Skeletal muscle cell (primary cell): ENCODE data around the gene DMD.

Experiments used
- DNase-seq: peaks from one replicate; pipeline ENCODE4 v3.0.0-alpha.2; 2010; ENCODE audit warnings: low read depth
- H3K4me3 ChIP-seq: 2 replicates; pipeline ENCODE4 v1.5.1; 2011; ENCODE audit warnings: low read depth, mild to moderate bottlenecking, control low read depth, low read length, moderate library complexity

The DMD gene

DNA sequence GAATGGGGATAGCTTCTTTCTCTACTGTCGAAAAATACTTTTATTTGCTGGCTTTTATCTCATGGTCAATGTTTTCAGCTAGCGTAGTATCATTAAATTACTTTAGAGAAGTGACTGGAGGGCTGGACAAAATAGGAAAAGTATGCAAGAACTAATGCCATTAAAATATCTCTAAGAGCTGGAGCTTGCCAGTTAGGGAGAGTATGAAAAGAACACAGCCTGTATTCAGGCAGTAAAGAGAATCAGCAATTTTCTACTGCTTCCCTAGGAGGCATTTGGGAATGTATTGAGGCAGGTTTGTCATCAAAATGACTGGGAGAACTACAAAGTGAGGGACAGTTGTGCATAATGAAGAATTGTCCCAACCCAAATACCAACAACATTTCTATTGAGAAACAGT lies 2096.5 kb downstream of the DMD start:
- no peak for DNase-seq
- no peak overlapping the region for H3K4me3 ChIP-seq

- H3K4me3 ChIP-seq: no peak overlapping the region
- DNase-seq: no peak
These were observed 2098.9 kb downstream of the DMD start for GRCh38 chrX:31112226-31112999.

DNA sequence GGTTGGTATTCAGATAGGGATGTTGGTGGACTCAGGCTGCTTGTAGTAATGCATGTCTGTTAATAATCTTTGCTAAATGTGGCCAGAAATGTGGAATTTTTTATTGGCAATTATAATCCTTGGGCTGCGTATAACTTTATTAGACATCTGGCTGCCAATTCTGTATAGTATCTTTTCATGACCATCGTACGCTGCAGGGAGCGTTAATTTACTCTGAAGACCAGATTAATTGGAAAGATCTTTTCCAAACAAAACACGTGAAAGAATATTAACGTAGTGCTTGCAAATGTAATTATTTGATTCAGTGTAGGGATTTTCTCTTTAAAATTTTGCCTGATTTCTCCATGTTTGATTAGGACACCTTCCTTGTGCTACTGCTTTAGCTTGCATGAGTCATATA lies 2100.7 kb downstream of the DMD start:
- no peak for DNase-seq
- no peak overlapping the region for H3K4me3 ChIP-seq

DNA sequence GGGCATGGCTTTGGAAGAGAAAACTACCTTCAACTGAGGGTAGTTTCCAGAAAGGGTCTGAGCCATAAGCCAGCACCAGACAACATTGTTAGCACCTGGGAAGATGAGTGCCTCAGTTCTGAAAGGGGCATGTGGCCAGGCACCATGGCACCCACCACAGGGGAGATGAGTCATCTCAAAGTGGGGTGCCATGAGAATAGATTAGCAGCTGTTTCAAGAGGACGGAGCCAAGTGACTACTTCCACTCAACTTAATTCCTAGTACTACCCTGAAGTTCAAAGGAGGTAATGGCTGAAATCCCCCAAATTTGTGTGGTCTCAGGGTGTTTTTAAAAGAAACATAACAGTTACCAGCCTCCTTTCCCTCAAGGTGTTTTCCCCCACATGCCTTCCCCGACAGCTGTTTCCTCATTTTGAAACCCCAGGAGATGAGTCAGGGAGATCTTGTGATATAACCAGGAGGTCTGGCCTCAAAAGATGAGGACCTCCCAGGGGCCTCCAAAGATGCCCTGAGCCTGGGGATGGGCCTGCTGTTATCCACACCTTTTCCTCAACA lies 2111.7 kb downstream of the DMD start:
- no peak overlapping the region for H3K4me3 ChIP-seq
- no peak for DNase-seq

DNA sequence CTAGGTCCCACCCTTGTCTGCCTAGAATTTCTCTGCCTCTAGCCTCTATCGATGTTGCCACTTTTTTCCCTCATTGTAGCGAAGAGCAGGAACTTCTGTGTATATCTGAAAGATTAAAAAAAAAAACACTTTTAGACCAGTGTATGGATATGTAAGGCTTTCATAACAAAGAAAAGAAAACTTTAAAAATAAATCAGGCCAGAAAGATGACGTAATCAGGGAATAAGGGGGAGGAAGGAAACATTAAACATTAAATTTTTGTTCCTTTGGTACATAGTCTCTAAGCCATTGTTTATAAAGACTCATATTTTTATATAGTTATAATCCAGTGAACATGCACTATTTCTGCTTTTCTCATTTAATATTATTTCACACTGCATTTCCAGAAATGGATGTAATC lies 2113.3 kb downstream of the DMD start:
- DNase-seq: no peak
- no peak overlapping the region for H3K4me3 ChIP-seq

DNA sequence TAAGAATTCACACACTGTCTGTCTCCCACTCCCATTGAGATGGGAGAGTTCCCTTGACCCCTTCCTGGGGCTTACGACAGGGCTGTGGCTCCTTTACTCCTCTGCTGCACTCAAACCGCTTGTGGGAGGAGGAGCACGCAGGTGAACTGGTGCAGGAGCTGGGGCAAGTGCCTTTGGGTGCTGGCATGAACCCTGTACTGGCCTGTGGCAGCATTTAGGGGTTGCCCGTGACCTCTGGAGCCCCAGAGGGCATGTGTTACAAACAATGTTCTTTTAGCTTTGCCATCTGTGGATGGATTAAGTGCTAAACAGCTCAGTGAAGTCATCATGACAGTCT lies 2117.7 kb downstream of the DMD start:
- DNase-seq: no peak
- no peak overlapping the region for H3K4me3 ChIP-seq

- DNase-seq: no peak
- H3K4me3 ChIP-seq: no peak overlapping the region
These were observed 2118.2 kb downstream of the DMD start for GRCh38 chrX:31092970-31093638.

- H3K4me3 ChIP-seq: no peak overlapping the region
- peak; percentile 12 for DNase-seq
These were observed 2118.9 kb downstream of the DMD start for GRCh38 chrX:31092476-31092875.

DNA sequence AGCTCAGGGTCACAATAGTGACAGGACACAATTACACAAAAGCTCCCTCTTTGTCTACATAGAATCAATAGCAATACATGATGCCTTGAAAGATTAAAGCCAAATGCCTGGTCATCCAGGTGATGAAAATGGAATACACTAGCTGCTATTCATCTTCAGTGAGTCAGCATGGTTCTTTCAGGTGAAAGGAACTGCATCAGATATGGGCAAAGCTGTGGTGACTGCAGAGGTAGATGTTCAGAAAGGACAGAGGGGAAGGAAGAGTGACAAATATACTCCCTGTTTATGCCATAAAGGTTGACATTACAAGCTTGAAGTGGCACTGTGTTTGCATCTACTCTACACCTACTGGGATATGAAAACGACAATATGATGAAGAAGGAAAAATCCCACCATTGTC lies 2119.5 kb downstream of the DMD start:
- H3K4me3 ChIP-seq: no peak overlapping the region
- DNase-seq: no peak

GRCh38 chrX:31074522-31074921 lies 2136.8 kb downstream of the DMD start:
- no peak for DNase-seq
- H3K4me3 ChIP-seq: no peak overlapping the region

DNA sequence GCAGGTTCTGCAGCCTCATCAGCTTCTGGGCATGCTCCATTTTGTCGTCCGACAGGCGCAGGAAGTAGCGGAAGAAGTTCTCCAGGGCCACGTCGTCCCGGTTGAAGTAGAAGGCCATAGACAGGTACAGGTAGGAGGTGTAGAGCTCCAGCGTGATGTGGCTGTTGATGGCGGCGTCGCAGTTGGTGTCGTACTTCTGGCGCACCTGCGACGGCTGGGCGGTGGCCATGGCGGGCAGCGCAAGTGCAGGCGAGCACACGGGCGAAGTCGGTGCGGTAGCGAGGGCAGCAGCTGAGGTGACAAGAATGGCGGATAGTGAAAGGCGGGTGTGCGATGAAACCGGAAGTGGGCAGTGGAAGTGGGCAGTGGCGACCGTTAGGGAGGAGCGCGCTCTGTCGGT lies 2139.6 kb downstream of the DMD start, which contains the start of gene FTHL17:
Gene FTHL17 (minus strand): TSS at position 317 of the 400 bp plus-strand sequence. CDS start 88 bp downstream, at position 229.
- no peak for DNase-seq
- no peak within 1 kb of the TSS for H3K4me3 ChIP-seq

DNA sequence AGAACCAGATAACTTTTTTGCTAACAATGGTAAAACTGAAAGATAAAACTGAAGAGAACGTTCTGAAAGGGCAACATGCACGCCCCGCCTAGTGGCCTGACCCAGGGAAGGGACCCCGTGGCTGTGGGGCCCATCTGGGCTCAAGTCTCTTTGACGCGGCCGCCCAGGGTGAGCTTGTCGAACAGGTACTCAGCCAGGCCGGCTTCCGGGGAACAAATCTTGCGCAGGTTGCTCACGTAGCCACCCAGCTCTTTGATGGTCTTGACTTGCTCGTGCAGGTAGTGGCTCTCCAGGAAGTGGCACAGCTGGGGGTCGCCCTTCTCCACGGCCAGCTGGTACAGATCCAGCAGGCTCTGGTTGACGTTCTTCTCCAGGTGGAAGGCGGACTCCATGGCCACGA lies 2140.1 kb downstream of the DMD start:
- H3K4me3 ChIP-seq: no peak overlapping the region
- no peak for DNase-seq

DNA sequence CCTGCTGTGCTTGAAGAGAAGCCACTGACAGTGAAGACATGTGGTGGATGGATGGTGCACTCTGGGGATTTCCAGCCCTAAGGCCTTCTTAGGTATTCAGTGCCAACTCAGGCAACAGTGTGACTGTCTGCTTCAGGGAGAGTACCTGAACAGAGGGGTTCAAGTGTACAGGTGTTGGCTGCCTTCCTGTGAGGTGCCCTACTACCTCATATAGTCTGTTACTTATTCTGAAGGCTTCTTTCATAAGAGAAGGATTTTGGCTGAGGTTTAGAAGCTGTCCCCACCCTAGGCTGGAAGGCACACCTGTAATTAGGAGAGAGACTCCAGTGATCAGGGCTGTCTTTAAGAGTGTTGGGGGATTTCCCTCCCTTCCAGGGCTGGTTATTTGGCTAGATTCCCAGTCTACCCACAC lies 2141.3 kb downstream of the DMD start:
- H3K4me3 ChIP-seq: no peak overlapping the region
- no peak for DNase-seq
